Measurements from ENCODE around the gene SACM1L.

The SACM1L gene

GRCh38 chr3:45773714-45774449, 84.7 kb downstream of the SACM1L start:
- no peak for DNase-seq (ENCODE audit: extremely low read depth, low read depth)
- no peak for TF ChIP-seq CTCF (IDR thresholded peaks at IDR 0.05; ENCODE audit: low read depth, low read length, missing control alignments)

DNA sequence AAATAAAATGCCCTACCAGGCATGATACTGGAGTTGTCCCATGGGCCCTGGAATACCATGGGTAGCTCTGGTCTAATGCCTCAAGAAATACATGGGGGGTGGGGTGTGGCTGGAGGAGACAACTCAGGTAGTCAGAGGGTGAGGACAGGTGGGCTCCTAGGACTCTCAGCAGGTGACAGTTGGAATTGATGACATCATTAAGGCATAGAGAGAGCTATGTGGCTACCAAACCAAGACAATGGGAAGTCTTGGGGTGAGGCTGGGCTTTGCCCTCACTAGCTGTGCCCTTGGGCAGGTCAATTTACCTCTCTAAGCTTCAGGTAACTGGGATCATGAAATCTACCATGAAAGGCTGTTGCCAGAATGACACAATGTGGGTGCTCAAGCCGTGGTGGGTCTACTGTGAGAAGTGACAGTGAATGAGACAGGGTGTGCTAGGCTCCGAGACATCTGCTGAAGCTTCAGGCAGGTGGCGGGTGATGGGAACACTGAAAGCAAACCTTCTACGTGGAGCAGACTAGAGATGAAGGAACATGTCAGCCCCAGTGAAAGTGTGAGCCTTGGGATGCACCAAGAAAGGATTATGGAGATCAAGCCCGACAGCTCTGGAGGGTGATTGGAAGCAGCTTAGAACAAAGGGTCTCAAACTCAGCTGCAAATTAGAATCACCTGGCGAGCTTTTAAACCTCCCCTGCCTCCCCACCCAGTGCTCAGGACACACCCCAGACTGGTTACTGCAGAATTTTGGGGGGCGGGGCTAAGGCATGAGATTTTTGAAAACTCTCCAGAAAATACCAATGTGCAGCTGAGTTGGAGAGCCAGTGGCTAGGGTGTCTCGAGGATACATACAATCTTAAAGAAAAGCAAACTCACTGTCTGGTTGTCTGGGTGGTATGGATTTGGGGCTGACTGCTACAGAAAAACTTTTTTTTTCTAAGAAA, 85.7 kb downstream of the SACM1L start:
- no peak for DNase-seq (ENCODE audit: extremely low read depth, low read depth)
- no peak overlapping the region for H3K4me3 ChIP-seq (replicated peaks; ENCODE audit: low read depth, low read length)
- no peak for TF ChIP-seq CTCF (IDR thresholded peaks at IDR 0.05; ENCODE audit: low read depth, low read length, missing control alignments)

More at GRCh38 chr3:45773714-45774449, 84.7 kb downstream of the SACM1L start:
- H3K4me3 ChIP-seq (replicated peaks; ENCODE audit: low read depth, low read length) = no peak overlapping the region

DNA sequence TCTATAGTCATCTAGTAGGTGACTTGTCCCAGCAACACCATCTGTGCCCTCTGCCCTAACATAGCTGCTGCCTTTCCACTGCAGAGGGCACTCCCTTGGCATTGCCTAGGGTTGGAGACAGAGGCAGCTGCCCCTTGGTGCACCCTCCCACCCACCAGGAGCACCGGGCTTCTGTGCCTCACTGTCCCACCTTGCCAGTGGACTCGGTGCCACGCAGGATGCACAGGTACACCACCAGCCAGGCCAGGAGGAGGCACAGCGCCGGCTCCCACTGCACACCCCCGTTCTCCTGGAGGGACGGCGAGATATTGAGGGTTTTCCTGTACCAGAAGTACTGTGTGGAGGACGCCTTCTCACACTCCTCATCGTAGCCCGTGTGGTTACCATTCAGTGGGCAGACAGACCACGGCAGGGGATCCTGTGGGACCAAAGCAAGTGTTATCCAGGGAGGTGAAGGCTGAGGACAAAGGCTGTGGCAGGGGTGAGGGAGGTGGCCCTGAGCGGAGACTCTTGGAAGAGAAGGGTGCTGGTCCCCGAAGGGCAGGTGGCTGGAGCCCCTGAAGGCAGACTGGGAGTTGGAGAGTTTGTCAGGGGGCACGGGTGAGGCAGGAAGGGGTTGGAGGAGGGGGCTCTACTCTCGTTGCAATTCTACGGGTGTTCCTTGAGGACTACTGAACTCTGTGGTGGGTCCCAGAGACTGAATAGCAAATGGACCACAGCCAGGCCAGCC, 86.5 kb downstream of the SACM1L start:
- no peak for TF ChIP-seq CTCF (IDR thresholded peaks at IDR 0.05; ENCODE audit: low read depth, low read length, missing control alignments)
- H3K4me3 ChIP-seq (replicated peaks; ENCODE audit: low read depth, low read length) = no peak overlapping the region
- no peak for DNase-seq (ENCODE audit: extremely low read depth, low read depth)

GRCh38 chr3:45776301-45776595, 87.1 kb downstream of the SACM1L start:
- DNase-seq (ENCODE audit: extremely low read depth, low read depth) = no peak
- H3K4me3 ChIP-seq (replicated peaks; ENCODE audit: low read depth, low read length) = no peak overlapping the region
- no peak for TF ChIP-seq CTCF (IDR thresholded peaks at IDR 0.05; ENCODE audit: low read depth, low read length, missing control alignments)

DNA sequence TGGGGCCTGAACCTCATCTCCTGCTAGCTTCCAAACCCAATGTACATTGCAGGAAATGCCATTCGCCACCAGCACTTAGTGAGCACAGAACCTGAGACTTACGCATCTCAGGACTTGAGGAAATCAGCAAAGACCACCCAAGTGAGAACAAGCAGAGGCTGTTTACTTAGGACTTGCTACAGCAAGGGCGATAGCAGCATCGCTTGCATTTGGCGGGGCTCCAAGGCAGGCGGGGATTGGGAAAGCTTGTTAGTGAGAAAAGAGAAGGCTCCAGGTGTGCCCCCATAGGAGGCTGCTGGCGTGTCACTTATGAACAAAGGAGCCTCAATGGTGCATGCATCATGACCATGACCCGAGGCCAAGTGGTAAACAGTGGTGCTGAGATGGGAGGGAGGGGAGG, 87.4 kb downstream of the SACM1L start:
- H3K4me3 ChIP-seq (replicated peaks; ENCODE audit: low read depth, low read length) = no peak overlapping the region
- DNase-seq (ENCODE audit: extremely low read depth, low read depth) = no peak
- no peak for TF ChIP-seq CTCF (IDR thresholded peaks at IDR 0.05; ENCODE audit: low read depth, low read length, missing control alignments)

GRCh38 chr3:45777111-45777745, 88.0 kb downstream of the SACM1L start:
- no peak overlapping the region for H3K4me3 ChIP-seq (replicated peaks; ENCODE audit: low read depth, low read length)
- DNase-seq (ENCODE audit: extremely low read depth, low read depth) = no peak
- TF ChIP-seq CTCF (IDR thresholded peaks at IDR 0.05; ENCODE audit: low read depth, low read length, missing control alignments) = no peak
